H7 (cell line): ENCODE data around the gene PATJ. TPM values are rescaled to one million over a fixed set of nuclear protein-coding genes. Genes with fewer than 3 reads are reported as not detected.

Source experiments
- DNase-seq: peaks from one replicate; pipeline ENCODE4 v3.0.0; 2012
- H3K27me3 ChIP-seq: 2 replicates; pipeline ENCODE4 v1.6.0; 2011; ENCODE audit warnings: mild to moderate bottlenecking, low read length; ENCODE audit not compliant: control insufficient read depth, insufficient read depth
- H3K36me3 ChIP-seq: replicated peaks from 2 replicates; pipeline ENCODE4 v1.5.1; 2011; ENCODE audit warnings: low read length; ENCODE audit not compliant: control insufficient read depth, insufficient read depth
- H3K4me3 ChIP-seq: 2 replicates; pipeline ENCODE4 v1.5.1; 2011; ENCODE audit warnings: low read depth, mild to moderate bottlenecking, control low read depth, low read length, moderate library complexity; ENCODE audit not compliant: insufficient read depth
- total RNA-seq: library from RNA; depleted of rRNA; stranded (reverse); fragments of >200 nt; shearing (Covaris generic); gene quantifications from 2 replicates; pipeline ENCODE4 v1.2.3, GENCODE V29; 2014

The PATJ gene
- total RNA-seq, 1 experiment from 2014 or later: 15.8 TPM

- H3K27me3 ChIP-seq: no peaks in the 10 kb centered on the region
- no peak overlapping the region for H3K4me3 ChIP-seq
- DNase-seq: no peak
- no peaks in the 10 kb centered on the region for H3K36me3 ChIP-seq
Measured at GRCh38 chr1:61975638-61976037, 233.4 kb downstream of the PATJ start.

- Histone ChIP-seq H3K4me3 (no peak overlapping the region), H3K27me3 (no peaks in the 10 kb centered on the region), H3K36me3 (no peaks in the 10 kb centered on the region)
- DNase-seq: no peak
Measured at GRCh38 chr1:61976566-61976965, 234.3 kb downstream of the PATJ start.

- no peaks in the 10 kb centered on the region for H3K27me3 ChIP-seq
- no peak for DNase-seq
- H3K4me3 ChIP-seq: no peak overlapping the region
- no peaks in the 10 kb centered on the region for H3K36me3 ChIP-seq
Measured at GRCh38 chr1:61978796-61979195, 236.5 kb downstream of the PATJ start.

GRCh38 chr1:61979729-61980128 lies 237.4 kb downstream of the PATJ start:
- no peaks in the 10 kb centered on the region for H3K27me3 ChIP-seq
- no peak for DNase-seq
- no peak overlapping the region for H3K4me3 ChIP-seq
- no peaks in the 10 kb centered on the region for H3K36me3 ChIP-seq

- H3K4me3 ChIP-seq: no peak overlapping the region
- peak; percentile 8 for DNase-seq
- H3K36me3 ChIP-seq: no peaks in the 10 kb centered on the region
Measured at GRCh38 chr1:61980561-61980960, 238.3 kb downstream of the PATJ start.

GRCh38 chr1:61981870-61982660 lies 239.8 kb downstream of the PATJ start:
- H3K36me3 ChIP-seq: no peaks in the 10 kb centered on the region

More at GRCh38 chr1:61980561-61980960, 238.3 kb downstream of the PATJ start:
- H3K27me3 ChIP-seq: no peaks in the 10 kb centered on the region

GRCh38 chr1:61983236-61983635 lies 241.0 kb downstream of the PATJ start:
- no peak for DNase-seq
- Histone ChIP-seq H3K27me3 (no peaks in the 10 kb centered on the region), H3K36me3 (no peaks in the 10 kb centered on the region), H3K4me3 (no peak overlapping the region)

More at GRCh38 chr1:61981870-61982660, 239.8 kb downstream of the PATJ start:
- no peak for DNase-seq
- Histone ChIP-seq H3K4me3 (no peak overlapping the region), H3K27me3 (no peaks in the 10 kb centered on the region)

- no peaks in the 10 kb centered on the region for H3K27me3 ChIP-seq
- H3K36me3 ChIP-seq: peaks cover 2% of the 10 kb centered on the region; the same call in 1 of the 2 replicates
- no peak overlapping the region for H3K4me3 ChIP-seq
- DNase-seq: no peak
Measured at GRCh38 chr1:61992257-61992656, 250.0 kb downstream of the PATJ start.

- H3K36me3 ChIP-seq: peaks cover 2% of the 10 kb centered on the region; the same call in 1 of the 2 replicates
- H3K4me3 ChIP-seq: no peak overlapping the region
- H3K27me3 ChIP-seq: no peaks in the 10 kb centered on the region
- no peak for DNase-seq
Measured at GRCh38 chr1:61993331-61993961, 251.2 kb downstream of the PATJ start.

GRCh38 chr1:61995641-61996040 lies 253.4 kb downstream of the PATJ start:
- Histone ChIP-seq H3K36me3 (peaks cover 2% of the 10 kb centered on the region; the same call in 1 of the 2 replicates), H3K27me3 (no peaks in the 10 kb centered on the region), H3K4me3 (no peak overlapping the region)
- no peak for DNase-seq

GRCh38 chr1:61997123-61997522 lies 254.8 kb downstream of the PATJ start:
- Histone ChIP-seq H3K27me3 (no peaks in the 10 kb centered on the region), H3K4me3 (no peak overlapping the region), H3K36me3 (peaks cover 2% of the 10 kb centered on the region; the same call in 1 of the 2 replicates)
- DNase-seq: no peak

GRCh38 chr1:62003777-62004176 lies 261.5 kb downstream of the PATJ start:
- DNase-seq: peak; percentile 4
- no peaks in the 10 kb centered on the region for H3K36me3 ChIP-seq
- H3K4me3 ChIP-seq: no peak overlapping the region
- H3K27me3 ChIP-seq: no peaks in the 10 kb centered on the region

GRCh38 chr1:62006690-62007089 lies 264.4 kb downstream of the PATJ start:
- no peaks in the 10 kb centered on the region for H3K36me3 ChIP-seq
- no peak overlapping the region for H3K4me3 ChIP-seq
- no peak for DNase-seq
- H3K27me3 ChIP-seq: no peaks in the 10 kb centered on the region

GRCh38 chr1:62011006-62011405 lies 268.7 kb downstream of the PATJ start:
- Histone ChIP-seq H3K4me3 (no peak overlapping the region), H3K36me3 (no peaks in the 10 kb centered on the region), H3K27me3 (no peaks in the 10 kb centered on the region)
- no peak for DNase-seq

GRCh38 chr1:62012095-62012494 lies 269.8 kb downstream of the PATJ start:
- Histone ChIP-seq H3K27me3 (no peaks in the 10 kb centered on the region), H3K4me3 (no peak overlapping the region), H3K36me3 (no peaks in the 10 kb centered on the region)
- DNase-seq: no peak
